OCI-LY1 (cell line): ENCODE data around the gene SDK1.

Experiments used
- CTCF ChIP-seq: fragments of 200-600 bp; sonication (generic), shearing (Covaris generic); IDR thresholded peaks from 2 replicates; pipeline ENCODE4 v1.5.1; 2017; ENCODE audit warnings: mild to moderate bottlenecking, antibody characterized with exemption, low read length, moderate library complexity, mixed read lengths
- EZH2 ChIP-seq: fragments of 200-600 bp; sonication (generic), shearing (Covaris generic); IDR thresholded peaks from 2 replicates; pipeline ENCODE4 v1.8.0; 2017; ENCODE audit warnings: borderline replicate concordance, mixed run types, mild to moderate bottlenecking, antibody characterized with exemption, low read length, moderate library complexity, mixed read lengths

GRCh38 chr7:3639253-3639652 is 338.2 kb downstream of the SDK1 start:
- TF ChIP-seq CTCF: no peak
- TF ChIP-seq EZH2: no peak
